H9 (cell line): ENCODE measurements around the gene MED29. TPM values are rescaled to one million over a fixed set of nuclear protein-coding genes. Genes with fewer than 3 reads are reported as not detected.

ENCODE experiments used
- DNase-seq: peaks from one replicate; pipeline ENCODE4 v3.0.0-alpha.2; 2017
- H2AFZ ChIP-seq: one replicate; pipeline ENCODE4 v1.6.1; 2013; ENCODE audit warnings: mild to moderate bottlenecking, low read length, control low read depth, moderate library complexity
- H2AK5ac ChIP-seq: 2 replicates; pipeline ENCODE4 v1.6.1; 2013; ENCODE audit warnings: low read length, control low read depth, mixed read lengths; ENCODE audit not compliant: insufficient read length
- H2BK120ac ChIP-seq: one replicate; pipeline ENCODE4 v1.6.1; 2013; ENCODE audit warnings: low read depth, mild to moderate bottlenecking, low read length, control low read depth, inconsistent platforms; ENCODE audit not compliant: poor library complexity, severe bottlenecking
- H2BK12ac ChIP-seq: 2 replicates; pipeline ENCODE4 v1.6.1; 2013; ENCODE audit warnings: low read length, control low read depth, mixed read lengths, low read depth; ENCODE audit not compliant: insufficient read length
- H2BK15ac ChIP-seq: 2 replicates; pipeline ENCODE4 v1.6.1; 2013; ENCODE audit warnings: low read depth, low read length, control low read depth
- H2BK20ac ChIP-seq: one replicate; pipeline ENCODE4 v1.6.1; 2013; ENCODE audit warnings: low read depth, mild to moderate bottlenecking, low read length, control low read depth, inconsistent platforms; ENCODE audit not compliant: poor library complexity, severe bottlenecking
- H2BK5ac ChIP-seq: 2 replicates; pipeline ENCODE4 v1.6.1; 2013; ENCODE audit warnings: low read length, control low read depth, mixed read lengths; ENCODE audit not compliant: insufficient read length
- H3K14ac ChIP-seq: 2 replicates; pipeline ENCODE4 v1.6.1; 2013; ENCODE audit warnings: low read length, control low read depth; ENCODE audit not compliant: insufficient read depth
- H3K18ac ChIP-seq: 2 replicates; pipeline ENCODE4 v1.6.1; 2013; ENCODE audit warnings: low read depth, mild to moderate bottlenecking, mixed read lengths, low read length, control low read depth; ENCODE audit not compliant: insufficient read length
- H3K23ac ChIP-seq: 2 replicates; pipeline ENCODE4 v1.6.1; 2013; ENCODE audit warnings: low read length, control low read depth, mixed read lengths, low read depth; ENCODE audit not compliant: insufficient read length
- H3K23me2 ChIP-seq: 2 replicates; pipeline ENCODE4 v1.6.1; 2013; ENCODE audit warnings: low read depth, mild to moderate bottlenecking, mixed read lengths, low read length, control low read depth; ENCODE audit not compliant: insufficient read length, poor library complexity, severe bottlenecking
- H3K27ac ChIP-seq: 2 replicates; pipeline ENCODE4 v1.5.1; 2013; ENCODE audit warnings: low read length, control low read depth, mixed read lengths, low read depth; ENCODE audit not compliant: insufficient read length
- H3K27me3 ChIP-seq: 2 replicates; pipeline ENCODE4 v1.6.1; 2013; ENCODE audit warnings: low read length, control low read depth, inconsistent platforms; ENCODE audit not compliant: insufficient read depth
- H3K4ac ChIP-seq: 2 replicates; pipeline ENCODE4 v1.6.1; 2013; ENCODE audit warnings: low read depth, mild to moderate bottlenecking, control low read depth, inconsistent platforms, low read length, moderate library complexity
- H3K4me1 ChIP-seq: 2 replicates; pipeline ENCODE4 v1.6.1; 2013; ENCODE audit warnings: low read length, control low read depth, inconsistent platforms; ENCODE audit not compliant: insufficient read depth
- H3K4me2 ChIP-seq: 2 replicates; pipeline ENCODE4 v1.6.1; 2013; ENCODE audit warnings: low read length, control low read depth, mixed read lengths; ENCODE audit not compliant: insufficient read length, insufficient read depth
- H3K56ac ChIP-seq: 2 replicates; pipeline ENCODE4 v1.6.1; 2013; ENCODE audit warnings: low read depth, mild to moderate bottlenecking, mixed read lengths, low read length, control low read depth; ENCODE audit not compliant: insufficient read length
- H3K79me1 ChIP-seq: 2 replicates; pipeline ENCODE4 v1.6.1; 2013; ENCODE audit warnings: low read depth, mild to moderate bottlenecking, moderate library complexity, low read length, control low read depth, inconsistent platforms; ENCODE audit not compliant: insufficient read depth, poor library complexity, severe bottlenecking
- H3K79me2 ChIP-seq: 2 replicates; pipeline ENCODE4 v1.6.1; 2013; ENCODE audit warnings: low read length, control low read depth, inconsistent platforms; ENCODE audit not compliant: insufficient read depth
- H3K9ac ChIP-seq: 2 replicates; pipeline ENCODE4 v1.6.1; 2013; ENCODE audit warnings: low read length, control low read depth, mixed read lengths; ENCODE audit not compliant: insufficient read length; ENCODE audit errors: extremely low read depth
- H3K9me3 ChIP-seq: one replicate; pipeline ENCODE4 v1.6.1; 2013; ENCODE audit warnings: low read depth, low read length, inconsistent platforms; ENCODE audit not compliant: control insufficient read depth
- H3T11ph ChIP-seq: one replicate; pipeline ENCODE4 v1.6.1; 2013; ENCODE audit warnings: mild to moderate bottlenecking, low read length, control low read depth, inconsistent platforms
- H4K20me1 ChIP-seq: one replicate; pipeline ENCODE4 v1.6.1; 2013; ENCODE audit not compliant: control insufficient read depth, insufficient read length, insufficient read depth
- H4K5ac ChIP-seq: 2 replicates; pipeline ENCODE4 v1.6.1; 2013; ENCODE audit warnings: low read depth, mild to moderate bottlenecking, mixed read lengths, low read length, control low read depth; ENCODE audit not compliant: insufficient read length
- H4K8ac ChIP-seq: replicated peaks from 2 replicates; pipeline ENCODE4 v1.6.1; 2013; ENCODE audit warnings: low read length, control low read depth, mixed read lengths, low read depth; ENCODE audit not compliant: insufficient read length
- H4K91ac ChIP-seq: 2 replicates; pipeline ENCODE4 v1.6.1; 2013; ENCODE audit warnings: low read depth, mild to moderate bottlenecking, moderate library complexity, mixed read lengths, low read length, control low read depth; ENCODE audit not compliant: insufficient read length
- H3K27ac Mint-ChIP-seq, 3 experiments: 2 replicates in 2 of 3; 3 replicates in 1 of 3; pipeline ENCODE4 v1.8.0; 2020 to 2021; ENCODE audit warnings: mixed read lengths in 3 of 3, mild to moderate bottlenecking in 1 of 3, moderate library complexity in 1 of 3
- H3K27me3 Mint-ChIP-seq: 2 replicates; pipeline ENCODE4 v1.8.0; 2021; ENCODE audit warnings: low read depth, mild to moderate bottlenecking, moderate library complexity, mixed read lengths
- H3K36me3 Mint-ChIP-seq, 3 experiments: 2 replicates in 2 of 3; 3 replicates in 1 of 3; pipeline ENCODE4 v1.8.0; 2020 to 2021; ENCODE audit warnings: low read depth in 3 of 3, mixed read lengths in 3 of 3; ENCODE audit not compliant: insufficient read depth in 1 of 3
- H3K4me1 Mint-ChIP-seq, 2 experiments: 2 replicates each; pipeline ENCODE4 v1.8.0; 2020; ENCODE audit warnings: mixed read lengths in 2 of 2
- H3K4me3 Mint-ChIP-seq, 2 experiments: 2 replicates in 1 of 2; 3 replicates in 1 of 2; pipeline ENCODE4 v1.8.0; 2020 to 2021; ENCODE audit warnings: mild to moderate bottlenecking in 2 of 2, mixed read lengths in 2 of 2, moderate library complexity in 1 of 2
- H3K9me3 Mint-ChIP-seq, 2 experiments: 2 replicates in 1 of 2; 3 replicates in 1 of 2; pipeline ENCODE4 v1.8.0; 2020; ENCODE audit warnings: mild to moderate bottlenecking in 2 of 2, mixed read lengths in 2 of 2, moderate library complexity in 1 of 2
- CTCF ChIP-seq: fragments of 200-600 bp; sonication (generic); conservative IDR thresholded peaks from 3 replicates; pipeline ENCODE4 v1.8.0; 2021; ENCODE audit warnings: antibody characterized with exemption, mild to moderate bottlenecking
- WGBS: extraction: QIAGEN DNeasy Blood & Tissue Kit; methylation state at CpG from one replicate; pipeline ENCODE4 v1.1.7; 2013; ENCODE audit warnings: missing lambda C conversion rate, low lambda C conversion rate, mixed read lengths; ENCODE audit not compliant: insufficient read length; ENCODE audit errors: extremely low coverage; 5-methylcytosine and 5-hydroxymethylcytosine counted together
- total RNA-seq: library from RNA; stranded (reverse); gene quantifications from 2 replicates; pipeline ENCODE4 v1.2.1, GENCODE V29; 2021

MED29 gene
- total RNA-seq, 1 experiment from 2014 or later: 48.3 TPM

GRCh38 chr19:39397360-39398296 lies 6.5 kb downstream of the MED29 start:
- H2BK20ac ChIP-seq: no peak overlapping the region
- peak overlapping the region in 1 of 2 experiments; percentile 40; a peak in 2 of 5 replicates for H3K4me3 Mint-ChIP-seq
- H2BK12ac ChIP-seq: no peak overlapping the region
- H3K23me2 ChIP-seq: no peaks in the 10 kb centered on the region
- no peak overlapping the region for H4K91ac ChIP-seq
- no peaks in the 10 kb centered on the region for H4K20me1 ChIP-seq
- no peak overlapping the region; the same call in 1 of the 2 replicates for H3K4ac ChIP-seq
- no peak overlapping the region for H3K18ac ChIP-seq
- no peak overlapping the region for H3T11ph ChIP-seq
- H2BK15ac ChIP-seq: no peak overlapping the region
- no peaks in the 10 kb centered on the region for H3K9me3 ChIP-seq
- no peak overlapping the region for H4K5ac ChIP-seq
- H3K79me2 ChIP-seq: no peaks in the 10 kb centered on the region
- H3K14ac ChIP-seq: no peak overlapping the region
- peaks cover 18 to 34% (median 33%) of the 10 kb centered on the region in 3 experiments; a peak in 6 of 7 replicates for H3K36me3 Mint-ChIP-seq
- H3K9ac ChIP-seq: no peak overlapping the region
- H3K4me1 ChIP-seq: peaks cover 4% of the 10 kb centered on the region; the same call in 1 of the 2 replicates
- no peaks in the 10 kb centered on the region for H3K79me1 ChIP-seq
- H3K9me3 Mint-ChIP-seq: no peaks in the 10 kb centered on the region; a peak in 2 of 5 replicates
- TF ChIP-seq CTCF: peak; percentile 98
- no peaks in the 10 kb centered on the region; the same call in 1 of the 2 replicates for H3K27me3 Mint-ChIP-seq
- no peak overlapping the region for H3K4me2 ChIP-seq
- H3K27me3 ChIP-seq: no peaks in the 10 kb centered on the region
- H3K27ac Mint-ChIP-seq: peak overlapping the region in 2 of 3 experiments; percentile 67 to 86; a peak in 3 of 7 replicates
- no peak overlapping the region for H2AFZ ChIP-seq
- no peak overlapping the region for H2BK5ac ChIP-seq
- no CpG with 5 or more reads among the region's 17 CpGs for WGBS
- peak; percentile 90 for DNase-seq
- H2AK5ac ChIP-seq: no peak overlapping the region
- no peak overlapping the region for H3K56ac ChIP-seq
- no peak overlapping the region for H4K8ac ChIP-seq
- peaks cover 22% of the 10 kb centered on the region in 2 experiments for H3K4me1 Mint-ChIP-seq
- H2BK120ac ChIP-seq: no peak overlapping the region
- no peak overlapping the region for H3K27ac ChIP-seq
- H3K23ac ChIP-seq: no peak overlapping the region
